Fibroblast of lung (primary cell): Measurements from ENCODE around the gene DENR. TPM values are rescaled to one million over a fixed set of nuclear protein-coding genes. Genes with fewer than 3 reads are reported as not detected.

Source experiments
- DNase-seq, 2 donors: peaks; one replicate each; pipeline versions ENCODE4 v3.0.0 to v3.0.0-alpha.2; 2010; ENCODE audit warnings: low read depth in 2 of 2
- H2AFZ ChIP-seq: 2 replicates; pipeline ENCODE4 v1.5.1; 2012; ENCODE audit warnings: low read length, control low read depth, inconsistent platforms
- H3K27ac ChIP-seq: 2 replicates; pipeline ENCODE4 v1.5.1; 2011; ENCODE audit warnings: low read length, control low read depth; ENCODE audit not compliant: insufficient read depth
- H3K27me3 ChIP-seq: 2 replicates; pipeline ENCODE4 v1.5.1; 2011; ENCODE audit warnings: mild to moderate bottlenecking, low read length; ENCODE audit not compliant: control insufficient read depth, insufficient read depth
- H3K36me3 ChIP-seq: 2 replicates; pipeline ENCODE4 v1.5.1; 2011; ENCODE audit warnings: low read length; ENCODE audit not compliant: control insufficient read depth, insufficient read depth
- H3K4me1 ChIP-seq: 2 replicates; pipeline ENCODE4 v1.5.1; 2011; ENCODE audit warnings: low read length; ENCODE audit not compliant: control insufficient read depth, insufficient read depth; ENCODE audit errors: extremely low read depth
- H3K4me2 ChIP-seq: 2 replicates; pipeline ENCODE4 v1.5.1; 2011; ENCODE audit warnings: low read length, control low read depth; ENCODE audit not compliant: insufficient read depth; ENCODE audit errors: extremely low read depth
- H3K4me3 ChIP-seq, 4 experiments: fragments of 200-600 bp in 1 of 4; sonication (generic) in 1 of 4; replicated peaks in 1 of 4; 2 replicates each; pipeline ENCODE4 v1.5.1; 2011 to 2016; ENCODE audit warnings: low read length in 4 of 4, low read depth in 3 of 4, mild to moderate bottlenecking in 3 of 4, control low read depth in 2 of 4, inconsistent platforms in 1 of 4, mixed read lengths in 1 of 4; ENCODE audit not compliant: insufficient read depth in 1 of 4; ENCODE audit errors: control extremely low read depth in 1 of 4
- H3K79me2 ChIP-seq: 2 replicates; pipeline ENCODE4 v1.5.1; 2012; ENCODE audit warnings: mild to moderate bottlenecking, low read length, inconsistent platforms; ENCODE audit not compliant: control insufficient read depth, insufficient read depth
- H3K9ac ChIP-seq: 2 replicates; pipeline ENCODE4 v1.5.1; 2011; ENCODE audit warnings: mild to moderate bottlenecking, low read length, control low read depth; ENCODE audit not compliant: insufficient read depth
- H3K9me3 ChIP-seq: 2 replicates; pipeline ENCODE4 v1.5.1; 2012; ENCODE audit warnings: low read depth, low read length; ENCODE audit not compliant: control insufficient read depth, insufficient read depth
- H4K20me1 ChIP-seq: 2 replicates; pipeline ENCODE4 v1.5.1; 2011; ENCODE audit warnings: low read length; ENCODE audit not compliant: control insufficient read depth, insufficient read depth; ENCODE audit errors: extremely low read depth
- CTCF ChIP-seq, 2 donors: IDR thresholded peaks in 1 of 2; conservative IDR thresholded peaks in 1 of 2; 1 replicate in 1 of 2; 2 replicates in 1 of 2; pipeline ENCODE4 v1.5.1; 2011 to 2012; ENCODE audit warnings: low read length in 2 of 2, control low read depth in 1 of 2, inconsistent platforms in 1 of 2, low read depth in 1 of 2, mild to moderate bottlenecking in 1 of 2
- EZH2 ChIP-seq: IDR thresholded peaks from 2 replicates; pipeline ENCODE4 v1.5.1; 2012; ENCODE audit warnings: low read length, control low read depth, mild to moderate bottlenecking; ENCODE audit errors: missing control alignments
- polyA plus RNA-seq, 2 donors: library from polyadenylated mRNA; depleted of rRNA in 1 of 2; stranded (reverse) in 1 of 2; unstranded in 1 of 2; fragments of >200 nt; gene quantifications; 2 replicates each; pipeline ENCODE4 v1.2.1, GENCODE V29; 2011 to 2012; ENCODE audit warnings: missing spikeins in 1 of 2
- total RNA-seq: library from RNA; depleted of rRNA; stranded (reverse); fragments of >200 nt; gene quantifications from 2 replicates; pipeline ENCODE4 v1.2.1, GENCODE V29; 2014

Gene DENR
- total and polyA plus RNA-seq, 2 donors (not counting 1 experiment from before 2014, with no cell fraction given): 40.6 to 49.1 TPM

GRCh38 chr12:122788387-122788786 lies 35.8 kb downstream of the DENR start:
- no peaks in the 10 kb centered on the region for H3K27me3 ChIP-seq
- H3K79me2 ChIP-seq: no peaks in the 10 kb centered on the region
- H3K4me2 ChIP-seq: no peak overlapping the region
- no peak overlapping the region for H3K27ac ChIP-seq
- peak; percentile 33 to 84 for DNase-seq
- H3K36me3 ChIP-seq: no peaks in the 10 kb centered on the region
- no peak overlapping the region for H3K9ac ChIP-seq
- TF ChIP-seq CTCF (conservative IDR thresholded peaks at IDR 0.05 in 1 of 2, IDR thresholded peaks at IDR 0.05 in 1 of 2; ENCODE audit: low read depth in 1 of 2, low read length in 2 of 2) (no peak), EZH2 (no peak)
- no peak overlapping the region for H3K4me3 ChIP-seq
- H4K20me1 ChIP-seq: no peaks in the 10 kb centered on the region
- no peaks in the 10 kb centered on the region for H3K4me1 ChIP-seq
- no peak overlapping the region for H2AFZ ChIP-seq
- no peaks in the 10 kb centered on the region for H3K9me3 ChIP-seq

- Histone ChIP-seq H3K79me2 (no peaks in the 10 kb centered on the region), H3K4me2 (no peak overlapping the region), H3K9me3 (no peaks in the 10 kb centered on the region), H3K27me3 (no peaks in the 10 kb centered on the region), H2AFZ (no peak overlapping the region), H3K36me3 (no peaks in the 10 kb centered on the region), H3K4me1 (no peaks in the 10 kb centered on the region), H3K4me3 (no peak overlapping the region), H3K27ac (no peak overlapping the region), H4K20me1 (no peaks in the 10 kb centered on the region), H3K9ac (no peak overlapping the region)
- TF ChIP-seq CTCF (conservative IDR thresholded peaks at IDR 0.05 in 1 of 2, IDR thresholded peaks at IDR 0.05 in 1 of 2; ENCODE audit: low read depth in 1 of 2, low read length in 2 of 2) (no peak), EZH2 (no peak)
- DNase-seq: no peak
Measured at GRCh38 chr12:122789637-122790036, 37.0 kb downstream of the DENR start.

- H3K4me2 ChIP-seq: no peak overlapping the region
- no peak overlapping the region for H3K4me3 ChIP-seq
- H3K36me3 ChIP-seq: no peaks in the 10 kb centered on the region
- no peaks in the 10 kb centered on the region for H3K4me1 ChIP-seq
- no peaks in the 10 kb centered on the region for H3K27me3 ChIP-seq
- DNase-seq: peak in 1 of 2 donors; percentile 56
- H3K9me3 ChIP-seq: no peaks in the 10 kb centered on the region
- no peaks in the 10 kb centered on the region for H4K20me1 ChIP-seq
- H3K27ac ChIP-seq: no peak overlapping the region
- no peaks in the 10 kb centered on the region for H3K79me2 ChIP-seq
- TF ChIP-seq CTCF (conservative IDR thresholded peaks at IDR 0.05 in 1 of 2, IDR thresholded peaks at IDR 0.05 in 1 of 2; ENCODE audit: low read depth in 1 of 2, low read length in 2 of 2) (no peak), EZH2 (no peak)
- H3K9ac ChIP-seq: no peak overlapping the region
- no peak overlapping the region for H2AFZ ChIP-seq
Measured at GRCh38 chr12:122790393-122791075, 37.9 kb downstream of the DENR start.
